Omental fat pad (tissue), 4 donors: ENCODE results near the gene CUX1. TPM values are rescaled to one million over a fixed set of nuclear protein-coding genes. Genes with fewer than 3 reads are reported as not detected.

ENCODE experiments used
- ATAC-seq: fragments of 150-250 bp; one replicate; pipeline ENCODE4 v1.9.1; 2016; ENCODE audit warnings: mild to moderate bottlenecking, moderate library complexity; ENCODE audit not compliant: low FRiP score
- DNase-seq: peaks from one replicate; pipeline ENCODE4 v3.0.0-alpha.2; 2019; ENCODE audit warnings: low spot score
- CTCF ChIP-seq, 3 donors: fragments of 450-650 bp; IDR thresholded peaks; one replicate each; pipeline ENCODE4 v1.5.1; 2016 to 2017; ENCODE audit warnings: antibody characterized with exemption in 3 of 3, mild to moderate bottlenecking in 3 of 3, moderate library complexity in 2 of 3
- total RNA-seq, 4 donors: library from RNA; depleted of rRNA; stranded (reverse); fragments of >200 nt; gene quantifications; one replicate each; pipeline ENCODE4 v1.1.0, GENCODE V29; 2016

The CUX1 gene
- total RNA-seq, 4 donors from 2014 or later: 67.6 to 141 (median 75.7) TPM

- no peak for TF ChIP-seq CTCF (IDR thresholded peaks at IDR 0.05)
Measured at GRCh38 chr7:102253973-102254370, 436.5 kb downstream of the CUX1 start.

GRCh38 chr7:102254521-102254920, 437.1 kb downstream of the CUX1 start:
- DNase-seq: no peak
- no peak for TF ChIP-seq CTCF (IDR thresholded peaks at IDR 0.05)
- no peak for ATAC-seq

More at GRCh38 chr7:102253973-102254370, 436.5 kb downstream of the CUX1 start:
- no peak for DNase-seq
- ATAC-seq: no peak

- TF ChIP-seq CTCF (IDR thresholded peaks at IDR 0.05): no peak
- no peak for ATAC-seq
- DNase-seq: no peak
Measured at GRCh38 chr7:102255501-102255900, 438.1 kb downstream of the CUX1 start.

- DNase-seq (no peak), ATAC-seq (no peak)
- no peak for TF ChIP-seq CTCF (IDR thresholded peaks at IDR 0.05)
Measured at GRCh38 chr7:102255916-102256315, 438.5 kb downstream of the CUX1 start.

- DNase-seq (no peak), ATAC-seq (no peak)
- TF ChIP-seq CTCF (IDR thresholded peaks at IDR 0.05): no peak
Measured at GRCh38 chr7:102258073-102258748, 440.8 kb downstream of the CUX1 start.

- ATAC-seq (no peak), DNase-seq (no peak)
- no peak for TF ChIP-seq CTCF (IDR thresholded peaks at IDR 0.05)
Measured at GRCh38 chr7:102258749-102259107, 441.3 kb downstream of the CUX1 start.

- no peak for TF ChIP-seq CTCF (IDR thresholded peaks at IDR 0.05)
- DNase-seq: no peak
- ATAC-seq: no peak
Measured at GRCh38 chr7:102260856-102261255, 443.4 kb downstream of the CUX1 start.
